Chondrocyte (in vitro differentiated cells): ENCODE data around the gene GJA5. TPM values are rescaled to one million over a fixed set of nuclear protein-coding genes. Genes with fewer than 3 reads are reported as not detected.
"Not testable (repeated sequence)": the region's sequence is repeated elsewhere in the genome, so short reads cannot be mapped to it uniquely, and the experiment has no call there.

Source experiments
- DNase-seq: peaks from one replicate; pipeline ENCODE4 v3.0.0; 2021; ENCODE audit warnings: mixed read lengths, low spot score
- H3K27ac Mint-ChIP-seq: one replicate; pipeline ENCODE4 v1.8.0; 2021; ENCODE audit warnings: mild to moderate bottlenecking, moderate library complexity, mixed read lengths; ENCODE audit not compliant: unreplicated experiment
- H3K27me3 Mint-ChIP-seq: 2 replicates; pipeline ENCODE4 v1.8.0; 2021; ENCODE audit warnings: low read depth, mixed read lengths
- H3K36me3 Mint-ChIP-seq: 2 replicates; pipeline ENCODE4 v1.8.0; 2021; ENCODE audit warnings: low read depth, mixed read lengths
- H3K4me1 Mint-ChIP-seq: 2 replicates; pipeline ENCODE4 v1.8.0; 2021; ENCODE audit warnings: low read depth, mild to moderate bottlenecking, mixed read lengths
- H3K4me3 Mint-ChIP-seq: one replicate; pipeline ENCODE4 v1.8.0; 2021; ENCODE audit warnings: mild to moderate bottlenecking, moderate library complexity, mixed read lengths; ENCODE audit not compliant: unreplicated experiment
- H3K9me3 Mint-ChIP-seq: 2 replicates; pipeline ENCODE4 v1.8.0; 2021; ENCODE audit warnings: low read depth, mixed read lengths
- total RNA-seq: library from RNA; stranded (reverse); gene quantifications from 3 replicates; pipeline ENCODE4 v1.2.1, GENCODE V29; 2021
- TF ChIP-seq, protein P1 (sequence below): fragments of 200-600 bp; sonication (generic); IDR thresholded peaks from 2 replicates; pipeline ENCODE4 v1.5.0; 2021; ENCODE audit warnings: antibody characterized with exemption, mild to moderate bottlenecking, moderate library complexity

GJA5 gene
- total RNA-seq, 1 donor from 2014 or later = 0.17 TPM

- Mint-ChIP-seq H3K27me3 (no peaks in the 10 kb centered on the region), H3K36me3 (no peaks in the 10 kb centered on the region), H3K4me3 (no peak overlapping the region), H3K9me3 (no peaks in the 10 kb centered on the region), H3K27ac (no peak overlapping the region), H3K4me1 (no peaks in the 10 kb centered on the region)
- TF ChIP-seq, protein P1, sequence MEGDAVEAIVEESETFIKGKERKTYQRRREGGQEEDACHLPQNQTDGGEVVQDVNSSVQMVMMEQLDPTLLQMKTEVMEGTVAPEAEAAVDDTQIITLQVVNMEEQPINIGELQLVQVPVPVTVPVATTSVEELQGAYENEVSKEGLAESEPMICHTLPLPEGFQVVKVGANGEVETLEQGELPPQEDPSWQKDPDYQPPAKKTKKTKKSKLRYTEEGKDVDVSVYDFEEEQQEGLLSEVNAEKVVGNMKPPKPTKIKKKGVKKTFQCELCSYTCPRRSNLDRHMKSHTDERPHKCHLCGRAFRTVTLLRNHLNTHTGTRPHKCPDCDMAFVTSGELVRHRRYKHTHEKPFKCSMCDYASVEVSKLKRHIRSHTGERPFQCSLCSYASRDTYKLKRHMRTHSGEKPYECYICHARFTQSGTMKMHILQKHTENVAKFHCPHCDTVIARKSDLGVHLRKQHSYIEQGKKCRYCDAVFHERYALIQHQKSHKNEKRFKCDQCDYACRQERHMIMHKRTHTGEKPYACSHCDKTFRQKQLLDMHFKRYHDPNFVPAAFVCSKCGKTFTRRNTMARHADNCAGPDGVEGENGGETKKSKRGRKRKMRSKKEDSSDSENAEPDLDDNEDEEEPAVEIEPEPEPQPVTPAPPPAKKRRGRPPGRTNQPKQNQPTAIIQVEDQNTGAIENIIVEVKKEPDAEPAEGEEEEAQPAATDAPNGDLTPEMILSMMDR = no peak
- no peak for DNase-seq
Measured at GRCh38 chr1:147740391-147740790, 20.0 kb downstream of the GJA5 start.

DNA sequence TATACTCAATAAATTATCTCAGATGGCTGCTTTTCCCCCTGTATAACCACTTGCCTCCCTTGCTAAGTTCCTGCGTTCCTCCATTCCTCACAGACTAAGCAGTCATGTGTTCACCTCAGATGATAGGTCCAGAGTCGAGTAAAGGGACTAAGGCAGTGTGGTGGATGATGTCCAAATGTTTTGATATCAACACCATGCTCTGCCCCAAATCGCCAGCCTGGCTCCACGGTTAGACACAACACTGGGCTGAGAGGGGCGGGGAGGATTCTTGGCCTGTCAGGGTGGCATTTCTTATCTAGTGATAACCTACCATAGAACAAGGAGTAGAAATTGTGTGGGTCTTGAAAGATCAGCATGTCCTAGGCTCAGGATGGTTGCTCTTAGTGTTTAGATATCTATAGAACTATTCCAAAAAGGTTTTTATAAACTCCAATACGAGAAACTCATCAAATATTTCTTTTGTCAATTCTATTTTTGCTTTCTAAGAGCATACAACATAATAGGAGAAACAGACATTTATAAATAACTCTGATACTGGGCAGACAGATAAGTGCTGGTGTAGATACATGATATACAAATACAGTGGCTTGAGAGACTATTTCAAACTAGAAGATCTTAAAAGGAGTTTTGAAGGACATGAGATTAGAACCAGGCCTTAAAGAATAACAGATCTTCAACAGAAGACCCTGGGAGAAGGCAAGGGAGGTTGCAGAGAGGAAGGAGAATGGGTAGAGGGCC lies 21.5 kb downstream of the GJA5 start:
- H3K9me3 Mint-ChIP-seq = peaks cover 6% of the 10 kb centered on the region
- no peak for DNase-seq
- no peaks in the 10 kb centered on the region for H3K36me3 Mint-ChIP-seq
- no peaks in the 10 kb centered on the region for H3K4me1 Mint-ChIP-seq
- H3K4me3 Mint-ChIP-seq = no peak overlapping the region
- TF ChIP-seq, protein P1 = no peak
- H3K27me3 Mint-ChIP-seq = peaks cover 1% of the 10 kb centered on the region
- no peak overlapping the region for H3K27ac Mint-ChIP-seq

DNA sequence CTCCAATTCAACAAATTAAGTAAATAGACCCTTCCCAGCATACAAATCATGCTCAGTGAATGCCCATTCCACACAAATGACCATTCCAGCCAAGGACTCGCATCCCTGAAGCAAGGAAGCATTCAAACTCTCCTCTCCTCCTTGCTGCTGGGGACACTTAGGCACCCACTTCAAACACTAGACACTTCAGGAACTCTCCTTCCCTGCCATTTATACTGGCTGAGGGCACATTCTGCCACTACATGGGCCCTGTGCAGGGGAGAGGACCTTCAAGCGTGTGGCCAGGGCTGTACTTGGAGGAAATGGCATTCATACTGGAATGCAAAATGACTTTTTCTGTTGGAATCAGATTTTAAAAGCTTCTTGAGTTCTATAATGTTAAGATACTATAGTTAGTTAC lies 22.3 kb downstream of the GJA5 start:
- Mint-ChIP-seq H3K4me1 (no peaks in the 10 kb centered on the region), H3K27ac (no peak overlapping the region), H3K27me3 (peaks cover 1% of the 10 kb centered on the region), H3K9me3 (peaks cover 6% of the 10 kb centered on the region), H3K36me3 (no peaks in the 10 kb centered on the region), H3K4me3 (no peak overlapping the region)
- TF ChIP-seq, protein P1 = no peak
- DNase-seq = no peak

DNA sequence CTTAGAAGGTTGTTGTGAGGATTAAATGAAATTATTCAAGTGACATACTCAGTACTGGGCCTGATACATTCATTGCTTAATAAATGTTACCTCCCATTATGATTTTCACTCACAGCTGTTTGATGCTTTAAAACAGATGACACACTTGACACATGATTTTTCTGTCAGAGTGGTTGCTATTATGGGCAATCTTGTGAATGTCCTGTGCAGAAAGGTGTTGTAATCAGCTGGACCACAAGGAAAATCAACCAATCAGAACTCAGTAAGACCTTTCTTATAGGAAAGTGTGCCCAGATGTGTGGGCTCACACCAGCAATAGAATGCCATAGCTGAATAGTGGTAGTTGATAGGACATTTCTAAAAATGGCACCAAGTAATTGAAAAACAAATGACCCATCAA lies 23.5 kb downstream of the GJA5 start:
- Mint-ChIP-seq H3K27ac (no peak overlapping the region), H3K27me3 (peaks cover 7% of the 10 kb centered on the region), H3K9me3 (peaks cover 6% of the 10 kb centered on the region), H3K36me3 (no peaks in the 10 kb centered on the region), H3K4me1 (no peaks in the 10 kb centered on the region), H3K4me3 (no peak overlapping the region)
- TF ChIP-seq, protein P1 = no peak
- no peak for DNase-seq

DNA sequence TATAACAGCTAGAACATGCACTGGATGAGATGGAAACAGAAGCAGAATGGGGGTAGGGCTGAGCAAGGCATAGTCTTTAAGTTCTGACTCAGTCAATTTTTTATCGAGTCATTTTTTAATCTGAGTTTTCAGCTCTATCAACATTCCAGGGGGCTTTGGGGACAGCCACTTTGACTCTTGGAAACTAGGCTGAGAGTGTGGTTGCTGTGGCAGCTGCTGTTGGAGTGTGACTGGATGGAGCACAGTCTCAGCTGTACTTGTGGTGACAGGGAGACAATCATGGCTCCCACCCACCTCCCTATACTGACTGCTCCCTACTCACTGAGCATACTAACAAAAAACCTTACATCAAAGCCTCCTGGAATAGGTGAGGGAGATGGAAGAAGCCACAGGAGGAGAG lies 25.0 kb downstream of the GJA5 start:
- H3K4me3 Mint-ChIP-seq = no peak overlapping the region
- H3K27me3 Mint-ChIP-seq = peaks cover 20% of the 10 kb centered on the region
- H3K9me3 Mint-ChIP-seq = peaks cover 9% of the 10 kb centered on the region
- H3K27ac Mint-ChIP-seq = no peak overlapping the region
- no peaks in the 10 kb centered on the region for H3K4me1 Mint-ChIP-seq
- TF ChIP-seq, protein P1 = no peak
- DNase-seq = no peak
- H3K36me3 Mint-ChIP-seq = no peaks in the 10 kb centered on the region

DNA sequence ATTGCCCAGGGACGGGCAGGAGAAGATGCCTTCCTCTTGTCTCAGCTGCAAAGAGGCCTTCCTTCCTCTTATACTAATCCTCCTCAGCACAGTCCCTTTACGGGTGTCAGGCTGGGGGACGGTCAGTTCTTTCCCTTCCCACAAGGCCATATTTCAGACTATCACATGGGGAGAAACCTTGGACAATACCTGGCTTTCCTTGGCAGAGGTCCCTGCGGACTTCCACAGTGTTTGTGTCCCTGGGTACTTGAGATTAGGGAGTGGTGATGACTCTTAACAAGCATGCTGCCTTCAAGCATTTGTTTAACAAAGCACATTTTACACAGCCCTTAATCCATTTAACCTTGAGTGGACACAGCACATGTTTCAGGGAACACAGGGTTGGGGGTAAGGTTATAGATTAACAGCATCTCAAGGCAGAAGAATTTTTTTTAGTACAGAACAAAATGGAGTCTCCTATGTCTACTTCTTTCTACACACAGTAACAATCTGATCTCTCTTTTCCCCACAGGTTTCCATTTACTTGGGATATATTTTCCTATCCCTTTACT lies 26.0 kb downstream of the GJA5 start:
- not testable (repeated sequence) for H3K9me3 Mint-ChIP-seq, H3K27ac Mint-ChIP-seq, H3K4me1 Mint-ChIP-seq, H3K4me3 Mint-ChIP-seq, H3K36me3 Mint-ChIP-seq, DNase-seq
- H3K27me3 Mint-ChIP-seq = peaks cover 21% of the 10 kb centered on the region
